Fibroblast of skin of left biceps (primary cell): ENCODE data around the gene PPM1B.
A peak's percentile ranks its signal among the peaks of the same experiment; 100 is the strongest.
"Not testable (repeated sequence)": the region's sequence is repeated elsewhere in the genome, so short reads cannot be mapped to it uniquely, and the experiment has no call there.

Experiments
- DNase-seq, 2 experiments: peaks; one replicate each; pipeline ENCODE4 v3.0.0-alpha.2; 2013; ENCODE audit warnings: low read depth in 2 of 2

PPM1B gene

GRCh38 chr2:44200759-44201158 is 32.1 kb downstream of the PPM1B start:
- no peak for DNase-seq

DNA sequence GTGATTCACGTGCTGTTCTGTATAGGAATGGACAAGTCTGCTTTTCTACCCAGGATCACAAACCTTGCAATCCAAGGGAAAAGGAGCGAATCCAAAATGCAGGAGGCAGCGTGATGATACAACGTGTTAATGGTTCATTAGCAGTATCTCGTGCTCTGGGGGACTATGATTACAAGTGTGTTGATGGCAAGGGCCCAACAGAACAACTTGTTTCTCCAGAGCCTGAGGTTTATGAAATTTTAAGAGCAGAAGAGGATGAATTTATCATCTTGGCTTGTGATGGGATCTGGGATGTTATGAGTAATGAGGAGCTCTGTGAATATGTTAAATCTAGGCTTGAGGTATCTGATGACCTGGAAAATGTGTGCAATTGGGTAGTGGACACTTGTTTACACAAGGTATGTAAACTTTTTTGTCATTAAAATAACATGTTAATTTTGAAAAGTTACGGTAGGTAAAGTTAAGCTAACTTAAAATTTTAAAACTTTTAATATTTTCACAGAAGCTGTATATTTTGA is 33.0 kb downstream of the PPM1B start:
- DNase-seq: no peak

DNA sequence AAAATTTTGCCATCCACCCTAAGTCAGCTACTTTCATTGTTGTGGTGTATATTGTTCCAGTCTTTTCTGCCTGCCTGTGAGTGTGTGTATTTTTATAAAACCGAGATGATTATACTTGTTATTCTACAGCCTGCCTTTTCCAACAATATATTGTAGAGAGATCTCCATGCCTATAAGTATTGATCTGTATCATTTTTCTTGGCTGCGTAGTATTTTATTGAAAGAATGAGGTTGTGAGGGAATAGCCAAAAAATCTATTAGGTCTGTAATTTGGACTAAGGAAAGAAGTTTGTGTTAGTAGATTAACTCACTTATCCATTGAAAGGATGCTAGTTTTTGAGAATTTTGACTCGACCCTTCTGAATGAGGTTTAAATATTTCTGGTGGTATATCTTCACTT is 34.9 kb downstream of the PPM1B start:
- no peak for DNase-seq

GRCh38 chr2:44205169-44205568 is 36.5 kb downstream of the PPM1B start:
- DNase-seq: no peak

GRCh38 chr2:44207102-44207501 is 38.4 kb downstream of the PPM1B start:
- no peak for DNase-seq

GRCh38 chr2:44207648-44208047 is 39.0 kb downstream of the PPM1B start:
- DNase-seq: not testable (repeated sequence)

DNA sequence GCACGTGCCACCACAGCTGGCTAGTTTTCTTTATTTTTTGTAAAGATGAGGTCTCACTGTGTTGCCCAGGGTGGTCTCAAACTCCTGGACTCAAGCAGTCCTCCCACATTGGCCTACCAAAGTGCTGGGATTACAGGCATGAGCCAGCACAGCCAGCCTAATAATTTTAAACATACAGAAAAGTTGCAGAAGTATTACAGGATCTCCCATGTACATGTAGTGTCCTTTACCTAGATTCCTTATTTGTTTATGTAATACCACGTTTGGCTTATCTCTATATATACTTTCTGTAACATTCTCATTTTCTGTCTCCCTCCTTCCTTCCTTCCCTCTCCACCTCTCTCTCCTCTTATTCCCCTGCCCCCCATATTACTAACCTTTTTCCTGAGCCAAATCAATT is 41.7 kb downstream of the PPM1B start:
- DNase-seq: no peak

GRCh38 chr2:44211183-44211582 is 42.5 kb downstream of the PPM1B start:
- no peak for DNase-seq

DNA sequence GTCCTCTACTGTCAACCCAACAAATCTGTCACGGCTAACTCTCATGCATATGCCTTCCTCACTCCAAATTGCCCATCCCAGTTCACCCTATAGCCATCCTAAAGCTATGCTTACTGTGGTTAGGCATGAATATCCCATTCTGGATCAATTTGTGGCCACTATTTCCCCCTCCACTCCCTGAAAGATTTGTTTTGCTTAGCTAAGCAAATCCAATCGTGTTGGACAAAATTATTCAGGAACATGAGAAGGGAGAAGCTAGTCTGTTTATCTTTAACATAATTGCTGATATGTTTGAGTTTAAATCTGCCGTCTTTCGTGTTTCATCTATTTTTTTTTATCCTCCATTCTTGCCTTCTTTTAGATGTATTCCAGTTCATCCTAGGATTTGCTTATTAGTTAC is 43.6 kb downstream of the PPM1B start:
- DNase-seq: no peak

DNA sequence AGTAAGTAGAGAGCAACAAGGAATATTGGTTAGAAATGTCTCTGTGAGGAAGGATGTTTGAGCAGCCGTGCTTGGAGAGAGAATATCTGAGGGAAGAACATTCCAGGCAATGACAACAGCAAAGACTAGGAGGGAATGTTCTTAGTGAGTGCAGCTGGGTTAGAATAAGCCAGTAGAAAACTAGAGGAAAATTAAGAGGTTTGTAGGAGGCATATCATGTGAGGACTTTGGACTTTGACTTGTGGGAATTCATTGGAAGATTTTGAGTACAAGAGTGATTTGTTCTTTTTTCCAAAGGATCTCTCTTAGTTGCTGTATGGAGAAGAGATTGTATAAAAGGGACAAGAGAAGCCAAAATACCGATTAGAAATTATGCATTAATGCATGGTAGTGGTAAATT is 47.2 kb downstream of the PPM1B start:
- no peak for DNase-seq

DNA sequence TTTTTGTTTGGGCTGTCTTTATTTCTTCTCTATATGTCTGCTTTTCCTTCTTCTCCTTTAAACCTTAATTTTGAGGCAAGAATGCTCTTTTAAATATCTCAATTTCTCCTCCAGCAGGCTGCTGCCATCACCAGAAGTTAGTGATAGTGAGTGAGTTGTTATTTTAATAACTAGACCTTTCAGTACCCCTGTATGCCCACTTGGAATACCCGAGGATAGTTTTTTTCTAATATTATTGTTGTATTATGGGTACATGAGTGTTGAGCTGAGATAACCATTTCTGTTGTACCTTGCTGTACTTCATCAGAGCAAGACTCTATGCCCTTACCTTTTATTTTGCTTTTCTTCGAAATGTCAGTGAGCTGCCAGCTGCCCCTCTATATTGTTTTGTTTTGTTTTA is 50.1 kb downstream of the PPM1B start:
- no peak for DNase-seq

GRCh38 chr2:44226753-44227152 is 58.1 kb downstream of the PPM1B start:
- DNase-seq: no peak

DNA sequence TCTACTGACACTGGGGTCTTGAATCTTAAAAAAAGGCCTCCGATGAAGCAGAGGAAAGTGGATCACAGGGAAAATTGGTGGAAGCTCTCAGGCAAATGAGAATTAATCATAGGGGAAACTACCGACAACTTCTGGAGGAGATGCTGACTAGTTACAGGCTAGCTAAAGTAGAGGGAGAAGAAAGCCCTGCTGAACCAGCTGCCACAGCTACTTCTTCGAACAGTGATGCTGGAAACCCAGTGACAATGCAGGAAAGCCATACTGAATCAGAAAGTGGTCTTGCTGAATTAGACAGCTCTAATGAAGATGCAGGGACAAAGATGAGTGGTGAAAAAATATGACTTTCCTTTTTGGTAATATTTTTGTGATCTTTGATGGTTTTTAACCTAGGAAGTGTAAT is 61.7 kb downstream of the PPM1B start:
- DNase-seq: no peak

DNA sequence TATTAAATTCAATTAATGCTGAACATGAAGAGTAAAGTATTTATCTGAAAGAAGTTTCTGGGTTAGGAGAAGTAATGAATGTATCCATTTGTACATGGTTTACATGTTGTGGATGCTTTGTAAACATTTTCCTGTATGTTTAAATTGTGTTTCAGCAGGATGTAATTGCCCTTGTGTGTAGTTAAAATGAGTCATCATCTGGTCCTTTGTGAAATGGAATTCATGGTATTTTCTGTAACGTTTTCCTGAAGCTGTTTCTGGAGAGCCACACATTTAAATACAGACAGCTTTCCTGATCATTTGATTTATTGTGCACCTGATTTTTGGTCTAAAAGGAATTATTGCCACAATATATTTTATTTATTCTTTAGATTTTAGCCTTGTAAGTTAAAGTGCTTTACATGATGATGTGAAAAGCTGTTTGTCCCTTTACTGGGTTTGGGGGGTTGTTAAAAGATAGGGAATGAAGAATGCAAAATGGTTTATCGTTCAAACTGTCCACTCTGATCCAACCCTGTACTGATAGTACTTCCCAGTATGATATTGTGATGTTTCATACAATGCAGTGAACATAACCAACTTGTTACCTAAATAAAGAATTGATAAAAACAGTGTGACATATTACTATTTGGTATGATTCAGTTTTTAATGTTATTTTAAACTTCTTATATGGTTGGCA is 64.9 kb downstream of the PPM1B start:
- DNase-seq: peak; percentile 29 to 32

DNA sequence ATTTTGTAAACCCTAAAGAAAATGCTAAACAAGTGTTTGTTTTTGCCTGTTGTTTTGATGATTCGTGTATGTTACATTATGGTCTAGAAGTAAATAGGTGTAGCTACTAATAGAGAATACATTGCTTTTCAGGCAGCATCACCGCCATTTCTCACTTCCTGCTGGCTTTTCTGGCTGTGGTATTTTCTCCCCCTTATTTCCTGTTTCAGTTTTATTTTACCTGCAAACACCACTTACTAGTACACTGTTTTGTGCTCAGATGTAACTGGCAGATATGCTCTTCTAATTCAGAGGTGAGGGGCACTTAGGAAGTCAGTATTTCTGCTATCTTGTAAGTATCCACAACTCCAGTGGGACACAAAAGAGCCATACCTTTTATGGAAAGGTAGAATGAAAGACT is 68.5 kb downstream of the PPM1B start:
- DNase-seq: no peak

GRCh38 chr2:44242904-44243303 is 74.2 kb downstream of the PPM1B start:
- DNase-seq: no peak

- peak; percentile 18 to 20 for DNase-seq
Measured at GRCh38 chr2:44244135-44244871, 75.6 kb downstream of the PPM1B start.

DNA sequence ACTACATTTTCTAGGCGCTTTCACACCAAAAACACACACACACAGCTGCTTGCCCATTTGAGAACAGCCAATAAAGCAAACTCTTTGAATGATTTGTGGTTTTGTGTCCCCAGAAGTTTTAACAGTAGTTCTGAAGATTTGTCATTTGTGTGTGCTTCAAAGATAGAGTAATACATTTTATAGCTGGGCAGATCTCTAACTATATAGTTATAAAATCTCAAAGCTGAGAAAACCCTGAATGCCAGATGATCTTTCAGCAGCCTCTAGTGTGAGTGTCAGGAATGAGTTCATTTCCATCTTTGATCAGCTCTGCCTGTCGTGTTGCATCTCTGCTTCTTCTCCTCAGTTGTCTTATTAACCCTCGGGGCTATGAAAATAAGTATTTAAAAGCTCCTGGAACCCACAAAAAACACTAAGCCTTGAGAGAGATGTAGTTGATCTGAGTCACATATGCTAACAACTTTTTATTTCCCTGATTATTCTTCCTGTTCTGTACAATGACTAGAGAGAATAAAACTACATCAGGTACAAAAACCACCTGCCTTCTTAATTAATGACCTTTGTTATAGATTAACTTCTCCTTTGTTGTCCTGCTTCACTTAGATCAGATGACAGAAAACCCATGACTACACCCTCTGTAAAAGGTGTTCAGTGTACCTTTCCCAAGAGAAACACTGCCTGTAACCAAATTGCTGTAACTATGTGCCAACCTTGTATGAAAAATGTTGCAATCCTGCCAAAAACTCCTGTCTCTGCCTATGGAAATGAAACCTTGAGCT is 76.6 kb downstream of the PPM1B start:
- DNase-seq: no peak

DNA sequence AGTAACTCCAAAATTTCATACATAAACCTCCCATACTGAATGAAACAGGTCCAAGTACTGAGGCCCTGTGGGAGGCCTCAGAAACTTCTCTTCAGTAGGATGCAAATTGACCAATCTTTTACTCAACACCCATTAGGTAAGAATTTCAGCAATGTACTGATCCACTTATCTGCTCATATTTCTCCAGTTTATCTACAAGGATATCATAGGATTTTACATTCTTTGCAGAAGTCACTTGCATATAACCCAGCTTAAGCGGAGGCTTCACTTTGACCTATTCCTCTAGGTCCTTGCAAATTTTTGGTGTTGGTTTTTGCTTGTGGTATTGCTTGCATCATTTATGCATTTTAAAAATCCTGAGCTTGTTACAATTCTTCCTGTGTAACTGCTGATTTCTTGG is 77.8 kb downstream of the PPM1B start:
- no peak for DNase-seq

- DNase-seq: no peak
Measured at GRCh38 chr2:44246840-44247369, 78.2 kb downstream of the PPM1B start.

DNA sequence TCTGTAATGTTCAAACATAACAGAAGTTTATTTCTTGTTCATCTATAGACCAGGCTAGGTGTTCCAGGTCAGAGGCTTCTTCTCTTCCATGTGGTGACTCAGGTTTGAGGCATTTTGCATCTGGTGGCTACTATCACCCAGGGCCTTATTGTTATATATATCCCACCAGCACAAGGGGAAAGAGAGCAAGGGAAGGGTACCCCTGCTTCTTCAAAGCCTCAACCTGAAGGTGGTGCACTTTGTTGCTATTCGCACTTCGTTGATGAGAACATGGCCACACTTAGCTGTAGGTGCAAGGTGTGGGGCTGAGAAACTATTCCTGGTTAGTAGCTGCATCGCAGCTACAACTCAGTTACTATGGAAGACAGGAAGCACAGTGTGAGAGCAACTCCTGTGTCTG is 79.2 kb downstream of the PPM1B start:
- DNase-seq: no peak

- not testable (repeated sequence) for DNase-seq
Measured at GRCh38 chr2:44249269-44249668, 80.6 kb downstream of the PPM1B start.
